ENCODE results near the gene KIF25.

The KIF25 gene

DNA sequence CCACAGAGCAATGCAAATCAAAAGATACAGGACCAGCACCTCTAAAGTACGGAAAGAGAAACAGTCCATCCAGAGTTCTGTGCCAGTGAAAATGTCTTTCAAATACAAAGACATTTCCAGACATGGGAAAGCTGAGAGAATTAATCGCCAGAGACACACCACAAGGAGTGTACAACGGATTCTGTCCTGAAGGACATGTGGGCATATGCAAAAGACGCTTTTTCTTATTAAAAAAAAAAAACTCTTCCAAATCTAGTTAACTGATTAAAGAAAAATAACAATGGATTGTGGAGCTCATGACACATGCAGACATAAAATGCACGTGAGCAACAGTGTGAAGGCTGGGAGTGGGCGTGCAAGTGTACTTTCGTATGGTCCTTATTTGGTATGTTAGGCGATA is 22.8 kb downstream of the KIF25 start:
- no peak for DNase-seq

DNA sequence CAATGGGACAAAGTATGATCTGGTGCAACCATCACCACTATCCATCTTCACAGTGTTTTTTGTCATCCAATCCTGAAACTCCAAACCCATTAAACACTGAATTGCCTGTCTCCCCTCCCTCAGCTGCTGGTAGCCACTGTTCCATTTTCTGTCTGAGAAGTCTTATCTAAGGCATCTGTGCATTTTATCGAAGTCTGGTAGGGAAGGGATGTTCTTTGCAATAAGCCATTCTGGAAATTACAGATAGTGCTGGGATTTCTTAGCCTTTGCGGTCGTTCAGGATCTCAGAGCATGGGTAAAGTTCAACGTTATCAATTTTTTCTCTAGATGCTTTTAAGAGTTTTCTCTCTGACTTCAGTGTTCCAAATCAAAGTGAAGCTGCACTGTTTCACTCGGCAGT is 24.1 kb downstream of the KIF25 start:
- DNase-seq = no peak

DNA sequence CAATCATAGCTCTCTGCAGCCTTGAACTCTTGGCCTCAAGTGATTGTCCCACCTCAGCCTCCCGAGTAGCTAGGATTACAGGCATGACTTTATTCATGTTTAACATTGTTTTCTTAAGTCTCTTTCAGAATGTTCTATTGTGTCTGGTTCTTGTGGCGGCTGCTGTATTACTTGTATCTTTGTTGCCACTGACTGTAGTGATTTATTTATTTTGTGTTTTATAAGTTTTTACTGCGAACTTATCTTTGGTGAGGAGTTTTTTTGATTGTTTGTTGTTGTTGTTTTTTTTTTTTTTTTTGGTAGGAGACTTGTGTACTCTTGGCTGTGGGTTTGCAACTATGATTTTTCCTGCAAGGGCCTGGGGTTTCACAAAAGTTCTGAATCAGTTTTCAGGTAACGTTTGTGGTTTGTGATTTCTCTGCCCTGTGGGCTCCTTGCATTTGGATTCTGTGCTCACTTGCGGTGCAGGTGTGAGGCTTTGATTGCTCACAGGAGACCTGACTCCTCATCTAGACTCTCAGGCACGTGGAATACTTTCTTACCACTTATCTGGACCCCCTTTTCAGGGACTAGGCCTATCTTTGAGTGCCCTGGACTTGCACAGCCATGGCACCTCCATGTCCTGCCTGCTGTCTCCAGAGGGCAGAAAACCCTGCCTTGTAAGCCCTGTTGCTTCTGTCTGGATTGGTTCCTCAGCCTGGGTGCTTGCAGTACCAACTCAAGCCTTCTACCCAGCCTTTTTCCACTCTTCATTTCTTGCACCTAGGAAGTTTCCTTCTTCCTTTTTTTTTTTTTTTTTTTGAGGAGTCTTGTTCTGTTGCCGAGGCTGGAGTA is 25.2 kb downstream of the KIF25 start:
- no peak for DNase-seq

DNA sequence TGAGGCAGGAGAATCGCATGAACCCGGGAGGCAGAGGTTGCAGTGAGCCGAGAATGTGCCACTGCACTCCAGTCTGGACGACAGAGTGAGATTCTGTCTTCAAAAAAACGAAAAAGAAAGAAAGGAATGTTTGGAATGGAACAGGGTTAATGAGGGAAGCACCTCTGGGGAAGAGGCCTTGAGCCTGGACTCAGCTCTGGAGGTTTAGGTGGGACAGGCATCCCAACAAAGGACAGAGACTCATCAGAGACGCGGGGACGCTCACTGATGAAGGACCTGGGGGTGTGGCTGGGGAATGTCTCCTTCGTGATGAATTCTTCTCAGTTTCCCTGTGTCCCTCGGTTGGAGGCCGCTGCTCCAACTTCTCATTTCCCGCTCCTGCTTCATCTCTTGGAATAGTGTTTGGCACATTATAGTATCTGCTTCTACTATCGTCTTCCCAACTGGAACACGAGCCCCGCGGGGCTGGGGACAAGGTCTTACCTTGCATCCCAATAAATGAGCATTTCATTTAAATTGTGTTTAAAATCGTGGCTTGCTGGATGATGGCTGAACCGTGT is 27.6 kb downstream of the KIF25 start:
- no peak for DNase-seq

DNA sequence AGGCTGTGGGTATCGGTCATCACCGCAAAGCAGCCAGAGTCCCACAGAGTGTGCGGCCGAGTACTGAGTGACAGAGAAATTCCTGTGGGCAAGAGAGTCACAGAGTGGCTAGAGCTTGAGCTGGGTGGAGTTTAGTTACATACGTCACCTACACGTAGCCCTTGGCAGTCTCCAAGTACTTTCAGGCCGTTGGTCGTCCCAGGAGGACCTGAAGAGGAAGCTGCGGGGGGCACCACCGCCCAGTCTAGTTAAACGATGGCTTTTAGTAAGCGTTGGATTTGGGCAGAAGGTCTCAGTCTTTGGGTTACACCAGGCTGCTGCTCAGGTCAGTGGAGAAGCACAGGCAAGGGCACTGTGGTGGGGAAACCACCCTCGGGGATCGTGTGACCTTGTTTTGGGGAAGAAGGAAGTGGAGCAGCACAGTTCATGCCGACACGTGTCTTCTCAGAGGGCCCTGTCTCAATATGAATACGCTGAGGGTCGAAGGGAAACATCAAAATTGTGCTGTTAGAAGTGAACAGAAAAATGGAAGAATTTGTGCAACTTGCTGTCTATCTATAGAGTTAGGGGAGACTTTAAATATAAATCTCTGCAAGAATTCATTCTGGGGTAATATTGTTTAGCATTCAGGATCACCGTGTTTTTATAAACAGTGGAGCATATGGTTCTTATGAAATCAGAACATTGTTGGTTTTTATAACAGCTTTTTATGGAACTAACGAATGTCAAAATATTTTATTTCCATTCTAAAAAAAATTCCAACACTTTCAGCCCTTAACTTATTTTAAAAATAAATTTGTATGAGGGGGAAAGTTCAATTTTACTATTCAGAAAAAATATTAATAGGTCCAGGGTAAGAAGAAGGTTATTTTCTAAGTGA is 28.6 kb downstream of the KIF25 start:
- DNase-seq = no peak

DNA sequence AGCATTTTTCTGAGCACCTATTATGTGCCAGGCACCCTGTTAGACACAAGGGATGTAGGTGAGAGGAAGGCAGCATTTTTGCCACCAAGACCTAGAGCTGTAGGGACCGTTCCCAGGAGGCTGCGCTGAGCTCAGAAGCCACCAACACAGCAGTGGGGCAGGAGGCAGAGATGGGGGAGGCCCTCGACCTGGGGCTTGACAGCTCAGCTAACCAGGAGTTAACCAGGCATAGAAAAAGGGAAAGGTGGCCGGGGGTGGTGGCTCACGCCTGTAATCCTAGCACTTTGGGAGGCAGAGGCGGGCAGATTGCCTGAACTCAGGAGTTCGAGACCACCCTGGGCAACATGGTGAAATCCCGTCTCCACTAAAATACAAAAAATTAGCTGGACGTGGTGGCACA is 29.5 kb downstream of the KIF25 start:
- DNase-seq = no peak

DNA sequence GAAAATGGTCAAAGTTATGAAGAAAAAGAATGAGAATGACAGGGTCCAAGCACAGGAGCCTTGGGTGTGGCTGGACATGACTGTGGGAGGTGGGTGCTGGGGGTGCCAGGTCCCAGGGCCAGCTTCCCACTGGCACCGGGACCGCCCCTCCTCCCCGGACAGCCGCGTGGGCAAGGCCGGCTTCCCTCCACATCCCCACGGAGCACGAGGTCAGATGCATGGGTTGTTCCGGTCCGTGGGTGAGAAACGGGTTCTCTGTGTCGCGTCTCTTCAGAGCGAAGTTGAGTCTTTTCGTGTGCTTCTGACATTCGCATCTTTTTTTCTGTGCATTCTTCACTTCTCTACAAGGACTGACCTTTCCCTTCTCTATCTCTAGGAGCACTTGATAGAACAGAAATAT is 30.1 kb downstream of the KIF25 start:
- no peak for DNase-seq

DNA sequence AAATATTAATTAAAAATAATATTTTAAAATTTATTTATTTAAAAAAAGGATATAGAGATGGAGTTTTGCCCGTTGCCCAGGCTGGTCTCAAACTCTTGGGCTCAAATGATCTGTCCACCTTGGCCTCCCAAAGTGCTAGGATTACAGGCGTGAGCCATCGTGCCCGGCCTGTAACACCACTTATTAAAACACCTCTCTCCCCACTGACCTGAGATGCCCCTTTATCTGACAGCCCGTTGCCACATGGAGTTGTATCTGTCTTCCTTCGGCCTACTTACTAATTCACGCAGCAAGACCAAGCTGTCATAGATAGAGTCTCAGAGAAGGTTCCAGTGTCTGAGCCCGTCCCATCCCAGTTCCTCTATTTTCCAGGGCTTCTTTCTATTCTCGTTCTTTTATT is 30.7 kb downstream of the KIF25 start:
- DNase-seq = no peak

DNA sequence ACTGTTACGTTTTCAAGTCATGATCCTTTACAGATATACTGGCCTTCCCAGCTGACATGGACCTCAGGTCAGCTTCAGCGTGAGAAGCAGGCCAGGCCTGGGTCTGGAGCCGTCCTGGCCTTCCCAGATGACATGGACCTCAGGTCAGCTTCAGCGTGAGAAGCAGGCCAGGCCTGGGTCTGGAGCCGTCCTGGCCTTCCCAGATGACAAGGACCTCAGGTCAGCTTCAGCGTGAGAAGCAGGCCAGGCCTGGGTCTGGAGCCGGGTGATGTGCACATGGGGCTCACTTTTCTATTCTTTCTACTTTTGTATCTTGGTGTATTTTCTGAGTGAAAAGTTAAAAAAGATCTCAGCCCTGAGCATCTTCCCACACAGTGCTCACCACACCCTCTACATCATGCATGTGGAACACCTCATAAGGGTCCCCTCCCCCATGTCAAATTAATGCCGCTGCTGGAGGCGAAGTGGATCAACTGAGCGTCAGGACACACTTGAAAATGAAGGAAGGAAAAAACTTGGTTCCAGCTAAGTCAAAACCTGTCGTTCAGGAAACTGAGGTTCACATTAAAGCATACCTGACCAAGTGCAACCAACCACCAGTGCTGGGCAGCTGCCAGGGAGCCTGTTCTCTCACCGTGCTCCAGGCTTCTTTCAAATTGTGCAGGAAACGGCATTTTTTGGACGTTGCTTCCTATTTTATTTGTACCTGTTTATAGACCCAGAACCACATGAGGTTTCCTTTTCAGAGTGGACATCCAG is 32.2 kb downstream of the KIF25 start:
- no peak for DNase-seq

DNA sequence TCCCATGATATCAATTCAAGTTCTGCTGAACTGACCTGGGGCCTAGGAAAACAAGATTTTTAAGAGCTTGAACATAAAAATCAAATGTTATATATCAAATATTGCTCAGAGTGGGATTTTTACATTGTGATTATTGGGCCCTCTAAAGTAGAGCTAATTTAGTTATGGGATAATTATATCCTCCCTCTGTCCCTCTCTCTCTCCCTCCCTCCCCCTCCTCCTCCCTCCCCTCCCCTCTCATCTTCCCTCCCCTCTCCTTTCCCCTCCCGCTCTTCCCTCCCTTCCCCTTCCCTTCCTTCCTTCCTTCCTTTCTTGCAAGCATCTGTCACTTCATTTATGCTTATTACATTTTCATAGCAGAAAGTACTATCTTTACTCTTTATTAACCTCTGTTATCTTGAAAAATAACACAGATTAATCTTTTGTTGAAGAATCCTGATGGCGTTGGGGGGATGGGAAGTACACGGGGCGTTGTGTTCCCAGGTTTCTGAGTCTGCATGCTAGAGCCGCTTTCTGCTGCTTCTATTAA is 32.8 kb downstream of the KIF25 start:
- no peak for DNase-seq

DNA sequence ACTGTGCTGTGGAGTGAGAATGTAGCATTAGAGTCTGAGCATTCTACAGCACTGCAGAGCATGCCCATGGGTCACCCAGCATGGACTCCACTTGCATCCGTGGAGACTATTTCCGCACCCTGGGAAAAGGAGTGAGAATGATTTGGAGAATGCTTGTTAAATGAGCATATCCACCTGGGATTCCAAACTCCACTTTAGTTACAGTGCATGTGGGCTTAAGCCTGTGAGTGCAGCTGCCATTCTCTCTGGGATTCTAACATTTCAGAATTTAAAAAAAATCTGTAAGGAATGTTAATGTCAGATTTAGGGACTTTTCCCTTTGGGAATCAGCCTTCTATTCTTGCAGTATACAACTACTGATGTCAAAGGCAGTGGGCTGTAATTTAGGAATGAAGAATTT is 33.4 kb downstream of the KIF25 start:
- DNase-seq = no peak

DNA sequence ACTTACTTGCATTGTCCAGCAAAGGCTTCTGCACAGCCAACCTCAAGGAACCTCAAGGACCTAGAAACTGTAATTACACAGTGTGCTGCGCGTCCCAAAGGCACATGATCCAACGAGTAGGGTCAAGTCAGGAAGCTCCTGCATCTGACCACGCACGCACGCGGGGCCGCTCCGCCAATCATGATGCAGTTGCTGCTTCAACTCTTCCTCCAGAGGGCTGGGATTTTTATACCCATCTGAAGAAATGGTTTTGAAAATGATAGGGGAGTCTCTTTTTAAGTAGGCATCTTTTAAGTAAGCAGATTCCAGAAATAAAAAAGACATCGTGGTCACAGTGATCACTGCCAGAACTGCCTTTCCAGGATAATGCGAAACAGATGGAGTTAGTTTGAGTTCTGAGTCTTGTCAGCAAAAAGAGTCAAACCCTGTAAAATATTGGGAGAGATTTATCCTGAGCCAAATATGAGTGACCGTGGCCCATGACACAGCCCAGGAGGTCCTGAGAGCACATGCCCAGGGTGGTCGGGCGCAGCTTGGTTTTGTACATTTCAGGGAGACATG is 34.0 kb downstream of the KIF25 start:
- peak; percentile 84 for DNase-seq

DNA sequence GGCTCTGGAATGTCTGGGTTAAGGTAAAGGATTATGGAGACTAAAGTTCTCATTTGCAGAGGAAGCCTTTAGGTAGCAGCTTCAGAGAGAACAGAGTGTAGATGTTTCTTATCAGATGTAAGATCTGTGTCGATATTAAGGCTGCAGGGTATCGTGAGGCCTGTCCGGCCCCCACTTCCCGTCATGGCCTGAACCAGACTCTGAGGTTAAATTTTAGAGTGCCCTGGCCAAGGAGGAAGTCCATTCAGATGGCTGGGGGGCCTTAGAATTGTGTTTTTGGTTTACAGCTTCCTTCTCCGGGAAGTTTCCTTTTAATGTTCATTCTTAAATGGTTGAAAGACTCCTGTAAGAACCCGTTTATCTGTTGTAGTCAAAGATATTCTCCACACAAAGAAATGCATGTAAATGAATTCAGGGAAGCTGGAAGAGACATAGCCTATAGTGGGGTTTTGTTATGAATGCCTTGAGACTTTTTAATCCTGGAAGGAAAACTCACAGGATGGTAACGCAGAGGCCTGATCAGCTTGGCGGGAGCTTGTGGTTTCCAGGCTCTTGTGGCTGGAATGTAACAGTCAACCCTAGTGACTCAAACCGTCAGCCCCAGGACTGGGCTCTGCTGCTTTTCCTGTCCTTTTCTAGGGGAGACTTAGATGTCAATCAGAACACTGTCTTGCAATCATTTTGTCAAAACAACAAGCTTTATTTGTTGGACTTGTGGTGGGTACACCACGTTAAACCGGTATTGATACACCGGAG is 34.7 kb downstream of the KIF25 start:
- DNase-seq = no peak

DNA sequence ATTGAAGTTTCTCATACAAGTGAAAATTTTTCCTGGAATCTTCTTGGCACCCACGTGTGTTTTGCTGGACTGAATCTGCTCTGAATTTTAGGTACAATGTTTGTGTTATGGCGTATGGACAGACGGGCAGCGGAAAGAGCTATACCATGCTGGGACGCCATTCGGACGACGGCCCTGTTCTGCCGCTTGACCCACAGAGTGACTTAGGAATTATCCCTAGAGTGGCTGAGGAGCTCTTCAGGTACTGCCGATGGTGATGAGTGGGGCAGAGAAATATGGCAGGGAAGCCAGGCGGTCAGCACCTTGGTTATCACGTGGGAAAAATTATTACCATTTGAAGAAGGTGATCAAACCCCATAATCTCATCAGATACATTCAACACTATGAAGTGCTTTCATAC is 36.3 kb downstream of the KIF25 start:
- DNase-seq = no peak

DNA sequence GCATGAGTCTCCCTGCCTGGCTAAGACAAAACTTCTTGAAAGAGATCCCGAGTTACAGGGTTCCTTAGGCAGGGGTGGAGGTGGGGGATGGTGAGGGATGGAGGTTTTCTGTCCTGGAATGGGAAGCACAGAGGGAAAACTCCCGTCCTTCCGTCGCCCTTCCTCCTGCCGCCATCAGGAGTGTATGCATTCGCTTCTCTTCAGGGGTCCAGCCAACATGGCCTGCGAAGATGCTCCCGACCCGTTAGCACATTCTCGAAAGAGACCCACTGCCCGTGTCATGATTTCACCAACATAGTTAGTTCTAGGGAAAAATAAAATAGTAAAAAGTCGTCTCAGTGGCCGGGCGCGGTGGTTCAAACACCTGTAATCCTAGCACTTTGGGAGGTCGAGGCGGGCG is 37.1 kb downstream of the KIF25 start:
- DNase-seq = no peak

DNA sequence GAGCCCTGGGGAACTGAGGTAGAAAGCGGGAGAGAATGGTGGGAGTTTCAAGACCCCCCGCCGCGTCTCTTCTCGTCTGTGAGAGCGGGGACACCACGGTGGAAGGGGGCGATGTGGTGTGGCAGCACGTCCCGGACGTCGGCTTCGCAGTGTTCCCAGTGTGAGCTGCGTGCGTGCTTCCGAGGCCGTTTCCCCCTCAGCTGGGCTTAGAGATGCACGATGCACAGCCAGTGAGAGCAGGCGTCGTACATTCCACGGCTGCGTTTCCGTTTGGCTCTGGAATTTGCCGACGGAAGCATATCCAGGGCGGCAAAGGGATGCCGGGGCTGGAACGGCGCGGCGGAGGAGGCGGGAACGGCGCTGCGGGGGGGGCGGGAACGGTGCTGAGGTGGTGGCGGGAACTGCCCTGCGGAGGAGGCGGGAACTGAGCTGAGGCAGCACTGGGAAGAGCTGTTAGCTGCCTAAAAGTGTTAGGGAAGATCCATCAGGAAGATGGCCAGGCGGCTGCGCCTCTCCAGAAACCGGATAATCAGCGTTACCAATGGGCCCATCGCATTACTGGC is 37.7 kb downstream of the KIF25 start:
- DNase-seq = peak; percentile 80

DNA sequence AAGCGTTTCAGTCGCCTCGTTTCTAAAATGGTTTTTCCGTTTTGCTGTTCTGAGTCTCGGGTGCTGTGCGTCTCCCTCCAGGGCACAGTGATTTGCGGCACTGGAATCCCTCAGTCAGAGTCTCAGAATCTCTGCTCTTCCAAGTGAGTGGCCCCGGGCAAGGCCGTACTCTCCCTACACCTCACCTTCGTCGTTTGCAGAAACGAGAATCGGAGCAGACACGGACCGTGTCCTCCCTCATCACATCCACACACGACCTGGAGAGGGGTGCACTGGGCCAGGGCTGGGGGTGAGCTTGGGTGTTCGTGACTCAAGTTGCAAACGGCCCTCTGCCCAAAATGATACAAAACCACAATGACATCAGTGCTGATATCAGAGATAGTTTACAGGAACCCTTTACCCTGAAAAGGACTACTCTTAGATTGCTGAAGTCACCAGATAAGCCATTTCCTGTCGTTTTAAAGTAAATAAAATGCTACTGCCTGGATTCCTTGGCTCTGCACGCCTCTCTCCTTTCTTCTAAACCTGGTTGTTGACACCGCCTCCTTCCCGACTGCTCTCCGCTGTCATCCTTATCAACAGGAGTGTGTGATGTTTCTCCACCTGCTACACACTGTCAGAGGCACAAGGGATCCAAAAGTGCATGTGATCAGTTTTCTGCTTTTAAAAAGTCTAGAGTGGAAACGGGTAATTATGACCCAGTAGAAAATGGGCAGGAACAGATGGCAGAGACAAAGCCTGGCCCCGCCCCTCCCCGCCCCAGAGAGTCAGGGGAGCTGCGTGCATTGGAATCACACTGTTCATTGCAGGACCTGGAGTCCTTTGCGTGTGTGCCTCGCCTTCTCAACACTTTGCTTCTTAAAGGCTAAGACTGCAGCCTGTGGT is 38.4 kb downstream of the KIF25 start:
- DNase-seq = no peak

DNA sequence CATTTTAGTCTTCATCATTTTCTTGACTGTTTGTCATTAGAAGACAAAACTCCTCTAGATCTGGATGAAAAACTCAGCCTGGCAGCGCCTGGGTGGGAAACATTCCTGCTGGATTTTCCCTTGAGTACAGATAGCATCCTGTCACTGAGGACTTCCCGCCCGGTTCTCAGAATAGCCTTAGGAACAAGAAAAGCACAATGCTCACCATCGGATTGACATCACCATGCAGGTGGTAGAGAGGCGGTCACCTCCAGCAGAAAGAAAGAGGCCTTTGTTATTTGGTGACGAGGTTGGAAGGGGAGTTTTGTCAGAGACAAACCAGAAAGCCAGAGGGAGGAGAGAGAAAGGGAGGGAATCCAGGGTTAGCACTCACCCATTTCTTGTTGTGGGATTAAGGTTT is 39.8 kb downstream of the KIF25 start:
- no peak for DNase-seq

DNA sequence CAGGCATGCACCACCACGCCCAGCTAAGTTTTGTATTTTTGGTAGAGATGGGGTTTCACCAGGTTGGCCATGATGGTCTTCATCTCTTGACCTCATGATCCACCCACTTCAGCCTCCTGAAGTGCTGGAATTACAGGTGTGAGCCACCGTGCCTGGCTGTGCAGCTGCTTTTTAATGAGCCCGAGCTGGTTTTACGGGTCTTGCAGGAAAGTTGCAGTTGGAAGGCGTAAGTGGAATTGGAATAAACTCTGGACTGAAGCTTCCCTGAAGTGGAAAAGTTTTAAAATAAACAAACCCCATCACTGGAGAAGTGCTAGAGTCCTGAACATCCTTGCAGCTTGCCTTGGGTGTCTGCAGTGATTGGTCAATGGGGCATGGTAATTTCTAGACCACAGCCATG is 40.4 kb downstream of the KIF25 start:
- no peak for DNase-seq

DNA sequence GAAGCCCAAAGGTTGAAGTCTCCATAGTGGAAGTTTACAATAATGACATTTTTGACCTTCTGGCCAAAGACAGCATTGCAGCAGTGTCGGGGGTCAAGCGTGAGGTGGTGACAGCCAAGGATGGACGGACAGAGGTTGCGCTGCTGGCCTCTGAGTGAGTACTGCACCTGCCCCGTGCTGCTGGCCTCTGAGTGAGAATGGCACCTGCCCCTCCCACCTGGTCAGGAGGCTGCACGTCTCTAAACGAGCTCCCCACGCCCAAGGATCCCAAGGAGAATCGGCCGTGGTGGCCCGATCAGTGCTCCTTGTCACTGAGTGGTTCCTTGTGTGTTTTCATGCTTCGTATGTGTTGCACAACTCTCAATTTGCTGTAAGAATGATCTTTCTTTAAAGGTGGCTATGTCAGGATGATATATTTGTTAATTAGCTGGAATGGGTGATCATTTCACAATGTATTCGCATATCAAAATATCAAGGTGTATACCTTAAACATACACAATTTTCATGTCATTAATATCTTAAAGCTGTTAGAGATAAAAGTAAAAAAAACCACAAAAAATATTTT is 41.2 kb downstream of the KIF25 start:
- no peak for DNase-seq

All from left hindlimb (tissue), 1 donor.